Brain microvascular endothelial cell (primary cell): Measurements from ENCODE around the gene EPS8L1.

Experiments
- DNase-seq: peaks from one replicate; pipeline ENCODE4 v3.0.0-alpha.2; 2020
- H3K27ac ChIP-seq: fragments of 250-450 bp; sonication (Bioruptor Pico); 2 replicates; pipeline ENCODE4 v1.5.1; 2020; ENCODE audit warnings: mild to moderate bottlenecking, moderate library complexity
- H3K27me3 ChIP-seq: fragments of 250-450 bp; sonication (Bioruptor Pico); replicated peaks from 2 replicates; pipeline ENCODE4 v1.5.1; 2020; ENCODE audit warnings: mild to moderate bottlenecking
- H3K36me3 ChIP-seq: fragments of 250-450 bp; sonication (Bioruptor Pico); replicated peaks from 2 replicates; pipeline ENCODE4 v1.5.1; 2020; ENCODE audit warnings: mild to moderate bottlenecking
- H3K4me3 ChIP-seq: 2 replicates; pipeline ENCODE4 v1.5.1; 2011; ENCODE audit warnings: low read depth, mild to moderate bottlenecking, control low read depth, low read length, moderate library complexity
- CTCF ChIP-seq: IDR thresholded peaks from 2 replicates; pipeline ENCODE4 v1.5.1; 2011; ENCODE audit warnings: low read depth, mild to moderate bottlenecking, moderate library complexity, low read length, control low read depth, inconsistent platforms; ENCODE audit errors: missing control alignments
- in situ Hi-C: cut with HindIII; loops from 2 replicates; pipeline ENCODE4 v1.10.0; 2017; ENCODE audit warnings: low sequenced_read_pairs, low pct_ligation_motif_present

EPS8L1 gene

GRCh38 chr19:55112246-55112776 lies 36.6 kb downstream of the EPS8L1 start:
- H3K27me3 ChIP-seq, result no peaks in the 10 kb centered on the region
- H3K4me3 ChIP-seq, result no peak overlapping the region
- H3K27ac ChIP-seq, result no peak overlapping the region
- peaks cover 4% of the 10 kb centered on the region for H3K36me3 ChIP-seq
- DNase-seq, result no peak
- in situ Hi-C loops, result loop anchor here (10.0 kb wide), 1 partner anchor 62 kb away; no protein-coding TSS in a partner anchor
- no peak for TF ChIP-seq CTCF

GRCh38 chr19:55112777-55113569 lies 37.3 kb downstream of the EPS8L1 start:
- no peak for DNase-seq
- in situ Hi-C loops, result loop anchor here (10.0 kb wide), 1 partner anchor 62 kb away; no protein-coding TSS in a partner anchor
- Histone ChIP-seq H3K27me3 (no peaks in the 10 kb centered on the region), H3K4me3 (no peak overlapping the region), H3K27ac (peak overlapping the region; percentile 46), H3K36me3 (peaks cover 4% of the 10 kb centered on the region)
- TF ChIP-seq CTCF, result peak; percentile 11

- no peaks in the 10 kb centered on the region for H3K27me3 ChIP-seq
- in situ Hi-C loops, result loop anchor here (10.0 kb wide), 1 partner anchor 61 kb away; no protein-coding TSS in a partner anchor
- no peak for TF ChIP-seq CTCF
- peak overlapping the region; percentile 46 for H3K27ac ChIP-seq
- no peak overlapping the region for H3K4me3 ChIP-seq
- peak; percentile 88 for DNase-seq
- peaks cover 4% of the 10 kb centered on the region for H3K36me3 ChIP-seq
Measured at GRCh38 chr19:55113570-55114039, 37.9 kb downstream of the EPS8L1 start.

- Histone ChIP-seq H3K4me3 (no peak overlapping the region), H3K36me3 (peaks cover 4% of the 10 kb centered on the region), H3K27ac (peak overlapping the region; percentile 9), H3K27me3 (no peaks in the 10 kb centered on the region)
- in situ Hi-C loops, result loop anchor here (10.0 kb wide), 1 partner anchor 60 kb away; no protein-coding TSS in a partner anchor
- TF ChIP-seq CTCF, result no peak
- DNase-seq, result no peak
Measured at GRCh38 chr19:55114566-55115145, 39.0 kb downstream of the EPS8L1 start.

- DNase-seq, result peak; percentile 43
- Histone ChIP-seq H3K4me3 (peak overlapping the region; percentile 92), H3K36me3 (peaks cover 4% of the 10 kb centered on the region), H3K27me3 (no peaks in the 10 kb centered on the region), H3K27ac (peak overlapping the region; percentile 34)
- TF ChIP-seq CTCF, result no peak
- in situ Hi-C loops, result loop anchor here (10.0 kb wide), 1 partner anchor 59 kb away; no protein-coding TSS in a partner anchor
Measured at GRCh38 chr19:55115446-55116065, 39.9 kb downstream of the EPS8L1 start.
